SKM-1 (cell line): Measurements from ENCODE around the gene IL1RAPL2.
"Not testable (repeated sequence)": the region's sequence is repeated elsewhere in the genome, so short reads cannot be mapped to it uniquely, and the experiment has no call there.

Source experiments
- DNase-seq: peaks from one replicate; lab custom pipeline; 2025; ENCODE audit not compliant: unreplicated experiment; lab: John Stamatoyannopoulos, UW

IL1RAPL2 gene

GRCh38 chrX:104670051-104670450 is 104.1 kb downstream of the IL1RAPL2 start:
- no peak for DNase-seq

GRCh38 chrX:104677517-104677916 is 111.5 kb downstream of the IL1RAPL2 start:
- DNase-seq, result not testable (repeated sequence)

- peak; percentile 53 for DNase-seq
These were observed 113.2 kb downstream of the IL1RAPL2 start for GRCh38 chrX:104679175-104679574.

- DNase-seq, result no peak
These were observed 115.2 kb downstream of the IL1RAPL2 start for GRCh38 chrX:104681214-104681613.

GRCh38 chrX:104684077-104684476 is 118.1 kb downstream of the IL1RAPL2 start:
- no peak for DNase-seq

- DNase-seq, result no peak
These were observed 129.6 kb downstream of the IL1RAPL2 start for GRCh38 chrX:104695593-104695992.

- no peak for DNase-seq
These were observed 130.7 kb downstream of the IL1RAPL2 start for GRCh38 chrX:104696667-104697066.

GRCh38 chrX:104697294-104697693 is 131.3 kb downstream of the IL1RAPL2 start:
- no peak for DNase-seq

GRCh38 chrX:104707042-104707441 is 141.0 kb downstream of the IL1RAPL2 start:
- no peak for DNase-seq

GRCh38 chrX:104707572-104707971 is 141.6 kb downstream of the IL1RAPL2 start:
- no peak for DNase-seq

GRCh38 chrX:104712515-104712914 is 146.5 kb downstream of the IL1RAPL2 start:
- no peak for DNase-seq

GRCh38 chrX:104721854-104722253 is 155.9 kb downstream of the IL1RAPL2 start:
- DNase-seq, result no peak

GRCh38 chrX:104728456-104728855 is 162.5 kb downstream of the IL1RAPL2 start:
- DNase-seq, result no peak

- no peak for DNase-seq
These were observed 176.4 kb downstream of the IL1RAPL2 start for GRCh38 chrX:104742355-104742754.

GRCh38 chrX:104745152-104745551 is 179.2 kb downstream of the IL1RAPL2 start:
- DNase-seq, result no peak

GRCh38 chrX:104749951-104750610 is 184.1 kb downstream of the IL1RAPL2 start:
- no peak for DNase-seq

GRCh38 chrX:104762641-104763040 is 196.6 kb downstream of the IL1RAPL2 start:
- no peak for DNase-seq

GRCh38 chrX:104789784-104790183 is 223.8 kb downstream of the IL1RAPL2 start:
- DNase-seq, result no peak

GRCh38 chrX:104795804-104796203 is 229.8 kb downstream of the IL1RAPL2 start:
- DNase-seq, result no peak

GRCh38 chrX:104803219-104803618 is 237.2 kb downstream of the IL1RAPL2 start:
- DNase-seq, result no peak

- no peak for DNase-seq
These were observed 240.3 kb downstream of the IL1RAPL2 start for GRCh38 chrX:104806346-104806745.

- no peak for DNase-seq
These were observed 267.4 kb downstream of the IL1RAPL2 start for GRCh38 chrX:104833401-104833800.

GRCh38 chrX:104842646-104843045 is 276.6 kb downstream of the IL1RAPL2 start:
- DNase-seq, result no peak
